Keratinocyte (primary cell): Measurements from ENCODE around the gene CDH16. TPM values are rescaled to one million over a fixed set of nuclear protein-coding genes. Genes with fewer than 3 reads are reported as not detected.

Source experiments
- DNase-seq: peaks from one replicate; pipeline ENCODE4 v3.0.0-alpha.2; 2011; ENCODE audit warnings: low read depth, missing footprints, low spot score
- FAIRE-seq: peaks from 2 replicates; lab custom pipeline; 2011; peaks lifted over from hg19 to GRCh38; lab: Jason Lieb, UNC
- H2AFZ ChIP-seq: 2 replicates; pipeline ENCODE4 v1.6.0; 2012; ENCODE audit warnings: low read length, control low read depth, inconsistent platforms; ENCODE audit not compliant: control insufficient read depth
- H3K27ac ChIP-seq: 2 replicates; pipeline ENCODE4 v1.5.1; 2011; ENCODE audit warnings: low read length; ENCODE audit not compliant: control insufficient read depth, insufficient read depth
- H3K27me3 ChIP-seq: 3 replicates; pipeline ENCODE4 v1.6.0; 2011; ENCODE audit warnings: low read length; ENCODE audit not compliant: control insufficient read depth, insufficient read depth; ENCODE audit errors: extremely low read depth
- H3K36me3 ChIP-seq, 2 experiments: 2 replicates in 1 of 2; 3 replicates in 1 of 2; pipeline ENCODE4 v1.5.1; 2011; ENCODE audit warnings: low read length in 2 of 2, mild to moderate bottlenecking in 1 of 2; ENCODE audit not compliant: control insufficient read depth in 2 of 2, insufficient read depth in 2 of 2; ENCODE audit errors: extremely low read depth in 1 of 2
- H3K4me1 ChIP-seq: 3 replicates; pipeline ENCODE4 v1.5.1; 2011; ENCODE audit warnings: low read length; ENCODE audit not compliant: control insufficient read depth, insufficient read depth; ENCODE audit errors: extremely low read depth
- H3K4me2 ChIP-seq: 3 replicates; pipeline ENCODE4 v1.6.0; 2011; ENCODE audit warnings: low read depth, low read length; ENCODE audit not compliant: control insufficient read depth, insufficient read depth; ENCODE audit errors: extremely low read depth
- H3K4me3 ChIP-seq, 3 experiments: fragments of 200-600 bp in 1 of 3; sonication (generic) in 1 of 3; 2 replicates in 2 of 3; 3 replicates in 1 of 3; pipeline ENCODE4 v1.5.1; 2011 to 2016; ENCODE audit warnings: low read length in 3 of 3, mild to moderate bottlenecking in 3 of 3, control low read depth in 2 of 3, inconsistent platforms in 1 of 3, low read depth in 1 of 3, mixed read lengths in 1 of 3, mixed run types in 1 of 3, moderate library complexity in 1 of 3; ENCODE audit not compliant: control insufficient read depth in 2 of 3, insufficient read depth in 2 of 3; ENCODE audit errors: extremely low read depth in 1 of 3
- H3K79me2 ChIP-seq: 2 replicates; pipeline ENCODE4 v1.6.0; 2012; ENCODE audit warnings: low read length; ENCODE audit not compliant: control insufficient read depth, insufficient read depth
- H3K9ac ChIP-seq: 3 replicates; pipeline ENCODE4 v1.6.0; 2011; ENCODE audit warnings: low read length; ENCODE audit not compliant: control insufficient read depth, insufficient read depth; ENCODE audit errors: extremely low read depth
- H3K9me1 ChIP-seq: 3 replicates; pipeline ENCODE4 v1.6.0; 2011; ENCODE audit warnings: low read length; ENCODE audit not compliant: control insufficient read depth, insufficient read depth; ENCODE audit errors: extremely low read depth
- H3K9me3 ChIP-seq: 2 replicates; pipeline ENCODE4 v1.5.1; 2012; ENCODE audit warnings: low read depth, low read length; ENCODE audit not compliant: control insufficient read depth
- H4K20me1 ChIP-seq: 3 replicates; pipeline ENCODE4 v1.6.0; 2011; ENCODE audit warnings: low read length; ENCODE audit not compliant: control insufficient read depth, insufficient read depth; ENCODE audit errors: extremely low read depth
- EZH2 ChIP-seq: IDR thresholded peaks from one replicate; pipeline ENCODE4 v1.6.1; 2012; ENCODE audit warnings: inconsistent platforms, mild to moderate bottlenecking, low read length, moderate library complexity
- dilution Hi-C: fragments of 300-500 bp; cut with MboI; formaldehyde crosslinking; loops from one replicate; pipeline ENCODE4 v1.7.0; 2020; ENCODE audit warnings: low sequenced_read_pairs; ENCODE audit not compliant: extremely low pct_ligation_motif_present
- polyA plus RNA-seq, 5 experiments: library from polyadenylated mRNA; depleted of rRNA in 3 of 5; stranded (reverse) in 3 of 5; stranded (forward) in 1 of 5; unstranded in 1 of 5; fragments of >200 nt; gene quantifications; 1 replicate in 1 of 5; 2 replicates in 3 of 5; 3 replicates in 1 of 5; pipeline versions ENCODE4 v1.2.1 to v1.2.3, GENCODE V29; 2011 to 2012; ENCODE audit warnings: missing spikeins in 2 of 5, low read depth in 1 of 5, low replicate concordance in 1 of 5
- TF ChIP-seq, protein P1 (sequence below), 3 experiments: IDR thresholded peaks in 1 of 3; conservative IDR thresholded peaks in 1 of 3; optimal IDR thresholded peaks in 1 of 3; 2 replicates in 2 of 3; 3 replicates in 1 of 3; pipeline versions ENCODE3 to v1.5.1; 2011; ENCODE audit warnings: low read length in 3 of 3, mild to moderate bottlenecking in 3 of 3, moderate library complexity in 2 of 3, control low read depth in 1 of 3, inconsistent platforms in 1 of 3; ENCODE audit not compliant: insufficient read depth in 2 of 3; ENCODE audit errors: extremely low read depth in 1 of 3

The CDH16 gene
- polyA plus RNA-seq, 1 donor (not counting 4 experiments of a cell fraction or from before 2014, with no cell fraction given): 0.45 TPM

DNA sequence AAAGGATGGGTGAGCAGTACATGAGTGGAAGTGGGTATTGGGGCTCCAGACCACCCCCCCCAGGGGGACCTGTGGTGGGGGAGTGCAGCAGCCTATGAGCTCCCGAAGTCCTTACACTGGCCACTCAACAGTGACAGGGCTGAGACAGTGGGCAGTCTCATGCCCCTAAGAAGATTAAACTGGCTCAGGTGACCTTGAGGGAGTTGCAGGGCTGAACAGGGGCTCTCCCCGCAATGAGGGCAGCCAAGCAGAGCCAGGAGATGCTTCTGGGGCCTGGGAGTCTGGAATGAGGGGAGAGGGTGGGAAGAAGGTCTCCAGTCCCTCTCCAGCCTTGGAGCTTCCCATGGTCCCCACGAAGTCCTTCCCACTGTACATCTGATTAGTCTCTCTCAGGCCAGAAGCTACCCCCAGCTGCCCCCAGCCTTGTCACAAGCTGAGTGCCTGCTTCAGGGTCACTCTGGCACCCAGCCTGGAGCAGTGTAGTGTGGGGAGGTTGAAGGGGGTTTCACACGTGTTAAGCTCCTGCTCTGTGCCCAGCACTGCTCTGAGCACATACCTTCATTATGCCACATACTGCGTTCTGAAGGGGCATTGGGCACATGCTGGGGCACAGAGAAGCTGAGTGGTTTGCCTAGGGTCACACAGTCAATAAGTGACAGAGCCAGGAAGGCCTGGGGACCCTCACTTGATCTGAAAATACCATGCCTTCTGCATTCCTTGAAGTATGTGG lies 1.0 kb upstream of the CDH16 start:
- H3K9ac ChIP-seq: no peak overlapping the region
- H4K20me1 ChIP-seq: no peaks in the 10 kb centered on the region
- no peak for DNase-seq
- H3K27me3 ChIP-seq: peaks cover 30% of the 10 kb centered on the region
- no peaks in the 10 kb centered on the region for H3K36me3 ChIP-seq
- no peak for FAIRE-seq
- H3K4me3 ChIP-seq: no peak overlapping the region
- no peaks in the 10 kb centered on the region for H3K9me1 ChIP-seq
- no peak overlapping the region for H3K27ac ChIP-seq
- no peaks in the 10 kb centered on the region for H3K9me3 ChIP-seq
- no peak overlapping the region for H2AFZ ChIP-seq
- TF ChIP-seq, protein P1, sequence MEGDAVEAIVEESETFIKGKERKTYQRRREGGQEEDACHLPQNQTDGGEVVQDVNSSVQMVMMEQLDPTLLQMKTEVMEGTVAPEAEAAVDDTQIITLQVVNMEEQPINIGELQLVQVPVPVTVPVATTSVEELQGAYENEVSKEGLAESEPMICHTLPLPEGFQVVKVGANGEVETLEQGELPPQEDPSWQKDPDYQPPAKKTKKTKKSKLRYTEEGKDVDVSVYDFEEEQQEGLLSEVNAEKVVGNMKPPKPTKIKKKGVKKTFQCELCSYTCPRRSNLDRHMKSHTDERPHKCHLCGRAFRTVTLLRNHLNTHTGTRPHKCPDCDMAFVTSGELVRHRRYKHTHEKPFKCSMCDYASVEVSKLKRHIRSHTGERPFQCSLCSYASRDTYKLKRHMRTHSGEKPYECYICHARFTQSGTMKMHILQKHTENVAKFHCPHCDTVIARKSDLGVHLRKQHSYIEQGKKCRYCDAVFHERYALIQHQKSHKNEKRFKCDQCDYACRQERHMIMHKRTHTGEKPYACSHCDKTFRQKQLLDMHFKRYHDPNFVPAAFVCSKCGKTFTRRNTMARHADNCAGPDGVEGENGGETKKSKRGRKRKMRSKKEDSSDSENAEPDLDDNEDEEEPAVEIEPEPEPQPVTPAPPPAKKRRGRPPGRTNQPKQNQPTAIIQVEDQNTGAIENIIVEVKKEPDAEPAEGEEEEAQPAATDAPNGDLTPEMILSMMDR (optimal IDR thresholded peaks at IDR 0.05 in 1 of 3, IDR thresholded peaks at IDR 0.05 in 1 of 3, conservative IDR thresholded peaks at IDR 0.05 in 1 of 3; ENCODE audit: extremely low read depth in 1 of 3, insufficient read depth in 2 of 3, low read length in 3 of 3): no peak
- no peak for TF ChIP-seq EZH2
- no peak overlapping the region for H3K4me2 ChIP-seq
- peaks cover 3% of the 10 kb centered on the region for H3K4me1 ChIP-seq
- dilution Hi-C loops: no loop called here
- H3K79me2 ChIP-seq: no peaks in the 10 kb centered on the region

DNA sequence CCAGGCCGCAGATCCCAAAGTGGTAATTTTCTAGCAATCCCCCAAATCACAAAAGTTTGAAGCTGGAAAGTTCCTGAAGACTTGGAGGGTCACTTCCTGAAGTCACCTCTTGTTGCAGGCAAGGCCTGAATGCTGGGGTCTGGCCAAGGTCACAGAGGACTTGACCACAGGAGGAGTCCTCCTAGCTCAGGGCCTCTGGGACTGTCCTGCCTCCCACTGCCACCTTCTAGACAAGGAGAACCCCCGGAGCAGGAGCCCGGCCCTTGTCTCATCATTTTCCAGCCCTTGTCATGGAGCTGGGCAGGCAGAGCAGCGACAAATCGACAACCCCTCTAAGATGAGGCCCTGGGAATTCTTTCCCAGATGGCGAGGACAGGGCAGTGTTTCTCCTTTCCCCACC lies 330 bp downstream of the CDH16 start:
- Histone ChIP-seq H3K9ac (no peak overlapping the region), H3K4me2 (no peak overlapping the region), H3K36me3 (no peaks in the 10 kb centered on the region), H3K79me2 (no peaks in the 10 kb centered on the region), H3K4me3 (no peak overlapping the region), H3K9me1 (no peaks in the 10 kb centered on the region), H3K4me1 (peaks cover 3% of the 10 kb centered on the region), H4K20me1 (no peaks in the 10 kb centered on the region), H2AFZ (no peak overlapping the region), H3K9me3 (no peaks in the 10 kb centered on the region), H3K27ac (no peak overlapping the region), H3K27me3 (peaks cover 18% of the 10 kb centered on the region)
- no peak for TF ChIP-seq EZH2
- TF ChIP-seq, protein P1 (optimal IDR thresholded peaks at IDR 0.05 in 1 of 3, IDR thresholded peaks at IDR 0.05 in 1 of 3, conservative IDR thresholded peaks at IDR 0.05 in 1 of 3; ENCODE audit: extremely low read depth in 1 of 3, insufficient read depth in 2 of 3, low read length in 3 of 3): no peak
- no peak for FAIRE-seq
- dilution Hi-C loops: no loop called here
- DNase-seq: no peak
